GM03348 (cell line): ENCODE data around the gene KRTAP10-10.
"Not testable (repeated sequence)": the region's sequence is repeated elsewhere in the genome, so short reads cannot be mapped to it uniquely, and the experiment has no call there.

Experiments used
- DNase-seq: peaks from one replicate; pipeline ENCODE4 v3.0.0; 2012; ENCODE audit warnings: low spot score

The KRTAP10-10 gene

DNA sequence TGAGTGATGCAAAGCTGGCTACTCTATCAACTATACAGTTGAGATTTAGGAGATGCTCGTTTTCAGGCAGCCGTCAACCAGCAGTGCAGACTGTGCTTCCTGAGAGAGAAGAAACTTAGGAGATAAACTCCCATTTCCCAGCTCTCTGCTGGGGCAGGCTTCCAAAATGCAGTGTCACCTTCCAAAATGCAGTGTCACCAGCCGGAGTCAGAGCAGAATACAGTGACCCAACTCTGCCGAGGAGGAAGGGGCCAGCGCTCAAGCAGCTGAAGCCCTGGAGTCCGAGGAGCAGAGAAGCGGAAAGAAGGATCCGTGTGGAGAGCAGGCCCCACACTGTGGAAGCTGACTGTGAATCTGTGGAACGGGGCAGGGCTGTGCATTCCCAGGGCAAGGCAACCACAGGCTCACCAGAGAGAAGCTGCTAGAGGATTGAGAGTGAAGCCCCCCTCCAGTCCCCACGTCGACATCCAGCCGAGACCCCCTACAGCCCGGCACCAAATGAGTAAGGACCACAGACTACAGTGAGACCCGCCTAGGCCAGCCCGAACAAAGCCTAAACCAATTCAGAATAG is 45.5 kb downstream of the KRTAP10-10 start:
- no peak for DNase-seq

DNA sequence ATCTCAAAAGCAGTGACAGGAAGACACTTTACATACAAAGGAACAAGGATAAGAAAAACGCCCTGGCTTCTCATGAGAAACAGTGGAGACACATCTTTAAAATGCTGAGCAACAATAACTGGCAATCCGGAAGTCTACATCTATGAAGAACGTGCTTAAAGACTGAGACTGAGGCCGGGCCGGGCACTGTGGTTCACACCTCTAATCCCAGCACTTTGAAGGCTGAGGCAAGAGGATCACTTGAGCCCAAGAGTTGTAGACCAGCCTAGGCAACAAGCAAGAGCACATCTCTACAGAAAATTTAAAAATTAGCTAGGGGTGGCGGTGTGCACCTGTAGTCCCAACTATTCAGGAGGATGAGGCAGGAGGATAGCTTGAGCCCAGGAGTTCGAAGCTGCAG is 46.9 kb downstream of the KRTAP10-10 start:
- no peak for DNase-seq

DNA sequence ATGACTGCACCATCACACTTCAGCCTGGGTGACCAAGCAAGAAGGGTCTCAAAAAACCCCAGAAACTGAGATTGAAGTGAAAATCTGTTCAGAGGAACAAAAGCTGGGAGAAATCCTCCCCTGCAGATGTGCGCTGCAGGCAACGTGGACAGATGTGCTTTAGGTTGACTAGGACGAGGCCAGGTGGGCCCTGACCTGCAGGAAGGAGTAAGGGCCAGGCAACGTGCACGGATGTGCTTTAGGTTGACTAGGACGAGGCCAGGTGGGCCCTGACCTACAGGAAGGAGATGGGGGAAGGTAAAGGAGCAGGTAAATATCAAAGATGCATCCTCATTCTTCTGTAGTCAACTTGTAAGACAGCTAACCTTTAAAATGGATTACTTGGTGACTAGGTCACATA is 47.3 kb downstream of the KRTAP10-10 start:
- no peak for DNase-seq

DNA sequence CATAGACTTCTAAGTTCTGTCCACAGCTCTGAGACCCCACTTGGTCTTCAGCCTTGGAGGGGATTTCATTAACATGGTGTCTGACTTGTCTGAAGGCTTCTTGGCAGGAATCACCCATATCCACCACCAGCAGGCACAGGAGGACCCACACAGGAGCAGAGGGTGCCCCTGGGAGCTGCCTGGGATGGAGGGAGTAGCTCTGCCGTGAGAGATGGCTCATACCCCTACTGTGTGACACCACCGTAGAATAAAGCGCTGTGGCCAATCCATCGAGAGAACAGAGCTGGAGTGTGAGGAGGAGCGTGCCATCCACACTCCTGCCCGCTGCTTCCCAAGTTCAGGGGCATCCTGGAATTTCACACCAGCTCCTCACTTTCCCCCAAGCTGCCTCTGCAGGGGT is 47.9 kb downstream of the KRTAP10-10 start:
- DNase-seq = not testable (repeated sequence)

- no peak for DNase-seq
These were observed 49.0 kb downstream of the KRTAP10-10 start for GRCh38 chr21:44686000-44686781.

- no peak for DNase-seq
These were observed 49.8 kb downstream of the KRTAP10-10 start for GRCh38 chr21:44686843-44687561.

- DNase-seq = no peak
These were observed 50.5 kb downstream of the KRTAP10-10 start for GRCh38 chr21:44687671-44688070.
